ENCODE data around the gene TACR3.
"Not testable (repeated sequence)": the region's sequence is repeated elsewhere in the genome, so short reads cannot be mapped to it uniquely, and the experiment has no call there.

The TACR3 gene

GRCh38 chr4:103719830-103720207, at the start of gene TACR3:
TSS of gene TACR3 (minus strand) at chr4:103719985. CDS start at chr4:103719675, 310 bp downstream.
- DNase-seq = no peak

GRCh38 chr4:103757631-103758030, 37.8 kb upstream of the TACR3 start:
- DNase-seq = no peak

- DNase-seq = no peak
Measured at GRCh38 chr4:103756741-103757140, 37.0 kb upstream of the TACR3 start.

DNA sequence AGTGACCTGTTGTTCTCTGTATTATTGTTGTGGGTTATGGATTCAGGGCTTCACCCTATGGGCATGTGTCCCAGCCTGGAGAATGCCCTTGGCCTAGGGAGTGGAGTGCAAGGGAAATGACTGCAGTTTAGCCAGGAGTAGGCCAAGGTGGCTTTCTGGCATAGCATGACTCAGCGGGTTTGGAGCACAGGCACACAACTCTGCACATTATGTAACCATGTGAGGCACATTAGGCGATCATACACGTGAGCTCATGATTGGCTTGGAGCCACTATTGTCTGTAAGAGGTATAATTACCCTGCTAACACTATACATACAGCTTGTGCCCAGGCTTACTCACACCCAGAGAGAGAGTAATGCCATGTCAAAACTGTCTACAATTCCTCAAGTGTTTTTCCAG, 35.1 kb upstream of the TACR3 start:
- peak; percentile 27 for DNase-seq

DNA sequence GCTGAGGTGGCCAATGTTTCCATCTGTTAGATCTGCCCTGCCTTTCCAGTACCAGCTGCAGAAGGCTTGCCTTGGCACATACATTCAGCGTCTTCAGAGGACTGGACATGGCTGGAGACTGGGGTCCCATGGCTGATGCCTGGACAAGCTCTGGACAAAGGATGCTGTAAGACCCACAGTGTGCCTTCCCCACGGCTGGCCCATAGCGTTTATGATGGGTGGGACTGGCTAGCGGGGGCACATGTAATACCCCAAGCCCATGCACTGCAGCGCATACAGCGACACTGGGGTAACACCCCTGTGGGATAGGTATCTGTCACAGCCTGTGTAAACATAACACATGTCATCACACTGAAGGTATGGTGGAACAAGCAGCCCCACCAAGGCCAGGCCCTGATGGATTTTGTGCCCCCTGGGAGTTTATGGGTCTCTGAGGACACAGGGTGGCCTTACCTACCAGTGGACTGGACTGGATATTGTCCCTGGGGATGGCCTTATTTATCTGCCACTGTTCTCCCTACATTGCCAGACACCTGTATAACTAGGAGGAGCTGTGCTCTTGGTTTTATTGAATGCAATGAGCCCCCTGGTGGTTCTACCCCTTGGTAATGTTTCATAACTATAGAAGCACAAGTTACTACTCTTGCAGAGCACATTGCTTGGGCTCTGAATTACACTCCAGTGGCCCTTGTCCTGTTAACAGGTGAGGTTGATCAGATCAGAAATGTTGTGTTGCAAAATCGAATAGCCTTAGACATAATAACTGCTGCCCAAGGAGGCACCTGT, 34.3 kb upstream of the TACR3 start:
- DNase-seq = no peak

DNA sequence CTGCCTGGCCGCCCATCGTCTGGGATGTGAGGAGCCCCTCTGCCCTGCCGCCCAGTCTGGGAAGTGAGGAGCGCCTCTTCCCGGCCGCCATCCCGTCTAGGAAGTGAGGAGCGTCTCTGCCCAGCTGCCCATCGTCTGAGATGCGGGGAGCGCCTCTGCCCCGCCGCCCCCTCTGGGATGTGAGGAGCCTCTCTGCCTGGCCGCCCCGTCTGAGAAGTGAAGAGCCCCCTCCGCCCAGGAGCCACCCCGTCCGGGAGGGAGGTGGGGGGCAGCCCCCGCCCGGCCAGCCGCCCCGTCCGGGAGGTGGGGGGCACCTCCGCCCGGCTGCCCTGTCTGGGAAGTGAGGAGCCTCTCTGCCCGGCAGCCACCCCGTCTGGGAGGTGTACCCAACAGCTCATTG, 3.4 kb upstream of the TACR3 start:
- DNase-seq = not testable (repeated sequence)

DNA sequence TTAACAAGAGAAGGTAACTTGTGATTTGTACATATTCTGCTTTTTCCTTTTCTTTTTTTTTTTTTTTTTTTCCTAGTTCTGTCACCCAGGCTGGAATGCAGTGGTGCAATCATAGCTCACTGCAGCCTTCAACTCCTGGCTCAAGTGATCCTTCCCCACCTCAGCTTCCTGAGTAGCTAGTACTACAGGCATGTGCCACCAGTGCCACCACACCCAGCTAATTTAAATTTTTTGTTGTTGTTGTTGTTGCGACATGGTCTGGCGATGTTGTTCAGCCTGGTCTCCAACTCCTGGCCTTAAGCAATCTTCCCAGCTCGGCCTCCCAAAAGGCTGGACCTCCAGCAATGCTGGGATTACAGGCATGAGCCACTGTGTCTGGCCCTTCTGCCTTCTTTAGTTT, 1.5 kb upstream of the TACR3 start:
- DNase-seq = no peak

DNA sequence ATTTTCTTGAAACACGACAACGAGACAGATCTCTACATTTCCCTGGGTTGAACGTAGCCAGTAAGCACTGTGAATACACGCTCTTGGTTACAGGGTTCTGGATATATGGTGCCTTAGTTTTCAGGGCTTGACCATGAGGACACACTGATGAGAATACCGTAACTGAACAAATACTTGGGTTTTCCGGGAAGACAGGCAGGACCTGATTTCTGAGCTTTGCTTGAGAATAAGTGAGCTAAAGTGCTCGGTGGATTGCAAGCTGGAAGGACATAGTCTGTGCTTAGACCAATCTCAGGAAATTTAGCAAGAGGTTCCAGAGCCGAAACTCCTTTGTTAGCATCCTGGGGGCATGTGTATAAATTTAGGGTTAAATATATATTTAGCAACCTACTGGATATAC, 876 bp upstream of the TACR3 start:
- no peak for DNase-seq

DNA sequence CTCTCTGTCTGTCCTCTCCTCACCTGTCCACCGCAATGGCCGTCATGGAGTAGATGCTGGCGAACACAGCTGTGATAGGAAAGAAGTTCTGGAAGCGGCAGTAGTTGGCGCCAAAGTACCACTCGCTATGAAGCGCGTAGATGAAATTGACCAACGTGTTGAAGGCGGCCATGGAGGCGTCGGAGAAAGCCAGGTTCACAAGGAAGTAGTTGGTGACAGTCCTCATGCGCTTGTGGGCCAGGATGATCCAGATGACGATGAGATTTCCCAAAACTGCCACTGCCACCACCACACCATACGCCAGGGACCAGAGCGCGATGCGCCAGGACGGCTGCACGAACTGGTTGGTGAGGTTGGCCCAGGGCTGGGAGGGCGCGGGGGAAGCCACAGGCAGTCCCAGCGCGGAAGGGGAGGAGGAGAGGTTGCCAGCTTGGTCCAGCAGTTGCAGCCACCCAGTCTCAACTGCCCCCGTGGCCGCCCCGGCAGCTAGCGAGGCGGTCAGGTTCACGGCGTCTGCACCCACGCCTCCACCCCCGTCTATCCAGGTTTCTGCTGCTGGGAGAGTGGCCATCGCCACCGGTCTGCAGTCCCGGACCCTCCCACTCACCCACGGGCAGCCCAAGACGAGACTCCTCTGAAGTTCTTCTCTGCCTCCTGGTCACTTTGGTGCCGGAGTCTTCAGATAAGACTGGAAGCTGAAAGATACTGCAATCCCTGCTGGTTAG, 518 bp downstream of the TACR3 start:
- DNase-seq = peak; percentile 2

DNA sequence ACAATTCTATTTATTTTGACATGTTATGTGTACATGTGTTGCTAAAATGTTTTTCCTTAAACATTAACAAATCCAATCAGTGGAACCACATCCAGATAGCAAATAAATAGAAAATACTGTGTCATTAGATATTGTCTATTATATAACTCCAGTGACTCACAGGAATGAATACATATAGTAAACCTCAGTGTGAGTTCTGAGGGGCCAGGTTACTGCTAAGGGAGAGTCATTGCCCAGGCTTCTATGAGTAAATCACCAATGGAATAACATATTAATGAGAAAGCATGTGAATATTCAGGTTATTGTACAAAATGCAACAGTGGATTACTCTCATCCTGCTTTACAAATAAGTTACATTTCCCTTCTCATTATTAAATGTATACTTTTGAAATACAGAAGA, 27.2 kb downstream of the TACR3 start:
- no peak for DNase-seq

- no peak for DNase-seq
Measured at GRCh38 chr4:103673983-103674382, 45.8 kb downstream of the TACR3 start.

GRCh38 chr4:103666764-103667163, 53.0 kb downstream of the TACR3 start:
- not testable (repeated sequence) for DNase-seq

DNA sequence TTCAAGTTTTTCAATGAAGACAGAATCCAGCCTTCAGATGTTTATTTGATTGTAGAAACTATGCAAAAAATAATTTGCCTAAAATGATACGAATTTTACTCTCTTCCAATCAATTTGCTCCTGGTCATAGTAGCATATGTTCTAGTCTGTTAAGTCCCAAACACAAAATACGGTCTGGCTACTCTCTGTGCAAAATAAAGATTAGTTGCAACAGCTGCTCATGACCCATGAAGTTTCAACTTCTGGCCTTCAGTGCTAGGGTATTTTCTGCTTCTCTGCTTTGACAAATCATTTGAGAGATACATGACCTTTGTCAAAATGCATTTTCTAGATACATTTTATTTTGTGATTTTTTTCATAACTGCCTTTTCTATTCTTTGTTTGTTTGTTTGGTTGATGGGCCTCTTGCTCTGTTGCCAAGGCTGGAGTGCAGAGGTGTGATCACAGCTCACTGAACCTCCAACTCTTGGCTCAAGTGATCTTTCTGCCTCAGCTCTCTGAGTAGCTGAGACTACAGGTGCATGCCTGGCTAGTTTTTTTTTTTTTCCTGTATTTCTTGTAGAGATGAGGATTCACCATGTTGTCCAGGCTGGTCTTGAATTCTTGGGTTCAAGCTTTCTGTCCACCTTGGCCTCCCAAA, 55.2 kb downstream of the TACR3 start:
- no peak for DNase-seq

DNA sequence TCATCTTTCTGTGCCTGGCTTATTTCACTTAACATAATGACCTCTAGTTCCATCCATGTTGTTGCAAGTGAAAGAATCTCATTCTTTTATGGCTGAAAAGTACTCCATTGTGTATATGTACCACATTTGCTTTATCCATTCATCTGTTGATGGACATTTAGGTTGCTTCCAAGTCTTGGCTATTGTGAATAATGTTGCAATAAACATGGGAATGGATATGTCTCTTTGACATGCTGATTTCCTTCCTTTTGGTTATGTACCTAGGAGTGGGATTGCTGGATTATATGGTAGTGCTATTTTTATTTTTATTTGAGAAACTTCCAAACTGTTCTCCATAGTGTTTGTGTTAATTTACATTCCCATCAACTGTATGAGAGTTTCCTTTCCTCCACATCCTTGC, 71.2 kb downstream of the TACR3 start:
- DNase-seq = no peak

DNA sequence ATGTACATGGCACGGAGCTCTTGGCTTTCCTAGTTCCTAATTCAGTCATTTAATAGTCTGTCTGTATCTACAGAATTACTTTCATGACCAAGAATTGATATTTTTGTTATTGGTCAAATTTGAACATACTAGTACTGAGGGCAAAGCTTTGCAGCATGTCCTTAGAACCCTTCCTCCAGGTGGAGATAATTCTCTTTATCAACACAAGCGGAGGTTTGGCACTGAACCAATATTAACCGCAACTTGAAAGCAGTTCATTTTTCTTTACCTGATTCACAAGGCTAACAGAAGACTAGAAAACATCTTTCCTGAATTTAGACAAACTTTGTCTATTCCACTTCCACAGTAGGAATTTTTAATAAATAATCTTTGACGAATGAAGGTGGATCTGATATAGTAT, 73.8 kb downstream of the TACR3 start:
- DNase-seq = no peak

- DNase-seq = no peak
Measured at GRCh38 chr4:103634236-103634635, 85.5 kb downstream of the TACR3 start.

- no peak for DNase-seq
Measured at GRCh38 chr4:103626296-103626695, 93.5 kb downstream of the TACR3 start.

DNA sequence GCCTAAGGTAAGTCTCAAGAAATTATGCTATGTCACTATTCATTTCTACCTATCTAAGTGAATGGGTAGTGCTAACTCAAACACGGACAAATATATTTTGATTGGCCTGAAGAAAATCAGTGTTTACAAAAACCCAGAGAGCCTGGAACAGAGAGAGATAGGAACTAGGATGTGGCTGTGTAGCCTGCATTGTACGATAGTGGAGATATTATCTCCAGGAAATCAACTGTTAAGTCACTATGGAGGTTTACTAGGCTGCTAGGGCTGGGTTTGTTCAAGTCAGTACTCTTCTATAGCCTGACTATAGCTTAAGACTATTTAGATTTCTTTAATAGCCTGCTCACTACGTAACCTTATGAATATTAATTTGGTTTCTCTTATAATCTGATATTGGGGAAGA, 127.9 kb downstream of the TACR3 start:
- DNase-seq = no peak

- no peak for DNase-seq
Measured at GRCh38 chr4:103567591-103567990, 152.2 kb downstream of the TACR3 start.

DNA sequence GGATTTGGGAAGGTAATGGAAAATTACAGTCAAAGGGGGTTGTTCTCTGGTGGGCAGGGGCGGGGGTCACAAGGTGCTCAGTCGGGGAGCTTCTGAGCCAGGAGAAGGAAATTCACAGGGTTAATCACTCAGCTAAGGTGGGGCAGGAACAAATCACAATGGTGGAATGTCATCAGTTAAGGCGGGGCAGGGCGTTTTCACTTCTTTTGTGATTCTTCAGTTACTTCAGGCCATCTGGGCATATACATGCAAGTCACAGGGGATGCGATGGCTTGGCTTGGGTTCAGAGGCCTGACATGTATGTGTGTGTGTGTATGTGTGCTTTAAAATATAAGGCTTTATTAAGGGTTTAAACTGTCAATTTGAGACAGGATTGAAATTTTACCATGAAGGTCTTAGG, 160.6 kb downstream of the TACR3 start:
- not testable (repeated sequence) for DNase-seq
